Mononuclear cell (primary cell): ENCODE results near the gene KRTAP17-1. TPM values are rescaled to one million over a fixed set of nuclear protein-coding genes. Genes with fewer than 3 reads are reported as not detected.

ENCODE experiments used
- total RNA-seq: library from RNA; depleted of rRNA; stranded (reverse); fragments of >200 nt; gene quantifications from one replicate; pipeline ENCODE4 v1.2.3, GENCODE V29; 2012

Gene KRTAP17-1
- total RNA-seq, 1 donor: not detected

Other genes starting within 250 kb of the KRTAP17-1 start
- gene KRTAP2-4, start 249.8 kb downstream of the KRTAP17-1 start, total RNA-seq: not detected
- gene KRTAP4-7, start 231.6 kb downstream of the KRTAP17-1 start, total RNA-seq: not detected
- not detected for gene KRTAP4-8, start 217.6 kb downstream of the KRTAP17-1 start, total RNA-seq
- not detected for gene KRTAP4-16, start 213.5 kb downstream of the KRTAP17-1 start, total RNA-seq
- gene KRTAP4-9, start 210.3 kb downstream of the KRTAP17-1 start, total RNA-seq: not detected
- not detected for gene KRTAP4-11, start 197.3 kb downstream of the KRTAP17-1 start, total RNA-seq
- not detected for gene KRTAP4-12, start 191.5 kb downstream of the KRTAP17-1 start, total RNA-seq
- not detected for gene KRTAP4-6, start 175.2 kb downstream of the KRTAP17-1 start, total RNA-seq
- not detected for gene KRTAP4-5, start 165.9 kb downstream of the KRTAP17-1 start, total RNA-seq
- gene KRTAP4-4, start 155.0 kb downstream of the KRTAP17-1 start, total RNA-seq: not detected
- not detected for gene KRTAP4-3, start 147.5 kb downstream of the KRTAP17-1 start, total RNA-seq
- not detected for gene KRTAP4-2, start 137.5 kb downstream of the KRTAP17-1 start, total RNA-seq
- not detected for gene KRTAP4-1, start 130.8 kb downstream of the KRTAP17-1 start, total RNA-seq
- gene KRTAP9-1, start 125.8 kb downstream of the KRTAP17-1 start, total RNA-seq: not detected
- not detected for gene KRTAP9-2, start 89.1 kb downstream of the KRTAP17-1 start, total RNA-seq
- not detected for gene KRTAP9-3, start 83.3 kb downstream of the KRTAP17-1 start, total RNA-seq
- gene KRTAP9-8, start 77.7 kb downstream of the KRTAP17-1 start, total RNA-seq: not detected
- not detected for gene KRTAP9-4, start 66.0 kb downstream of the KRTAP17-1 start, total RNA-seq
- not detected for gene KRTAP9-9, start 60.3 kb downstream of the KRTAP17-1 start, total RNA-seq
- gene KRTAP9-6, start 50.3 kb downstream of the KRTAP17-1 start, total RNA-seq: not detected
- gene KRTAP9-7, start 40.0 kb downstream of the KRTAP17-1 start, total RNA-seq: not detected
- not detected for gene KRTAP29-1, start 12.9 kb downstream of the KRTAP17-1 start, total RNA-seq
- gene KRTAP16-1, start 6.4 kb downstream of the KRTAP17-1 start, total RNA-seq: 0.21 TPM
- gene KRT33A, start 35.1 kb upstream of the KRTAP17-1 start, total RNA-seq: not detected
- not detected for gene KRT33B, start 54.1 kb upstream of the KRTAP17-1 start, total RNA-seq
- gene KRT34, start 66.6 kb upstream of the KRTAP17-1 start, total RNA-seq: 0.10 TPM
- gene KRT31, start 81.9 kb upstream of the KRTAP17-1 start, total RNA-seq: not detected
- gene KRT37, start 108.9 kb upstream of the KRTAP17-1 start, total RNA-seq: not detected
- not detected for gene KRT38, start 125.3 kb upstream of the KRTAP17-1 start, total RNA-seq
- not detected for gene KRT32, start 151.7 kb upstream of the KRTAP17-1 start, total RNA-seq
- not detected for gene KRT35, start 165.4 kb upstream of the KRTAP17-1 start, total RNA-seq
- gene KRT36, start 174.2 kb upstream of the KRTAP17-1 start, total RNA-seq: not detected
- gene KRT13, start 189.9 kb upstream of the KRTAP17-1 start, total RNA-seq: 0.73 TPM
- gene KRT15, start 203.2 kb upstream of the KRTAP17-1 start, total RNA-seq: not detected
- gene KRT19, start 212.6 kb upstream of the KRTAP17-1 start, total RNA-seq: 0.21 TPM